Mesenchymal stem cell (in vitro differentiated cells and primary cell): ENCODE data around the gene NOSTRIN.
"Not testable (repeated sequence)": the region's sequence is repeated elsewhere in the genome, so short reads cannot be mapped to it uniquely, and the experiment has no call there.

Source experiments
- DNase-seq: peaks from one replicate; pipeline ENCODE4 v3.0.0-alpha.2; 2013
- H2AFZ ChIP-seq: one replicate; pipeline ENCODE4 v1.6.1; 2013; ENCODE audit warnings: low read depth, mild to moderate bottlenecking, control low read depth, inconsistent platforms, low read length, moderate library complexity
- H2AK5ac ChIP-seq: 2 replicates; pipeline ENCODE4 v1.6.1; 2013; ENCODE audit warnings: low read length, moderate library complexity, mild to moderate bottlenecking, inconsistent platforms; ENCODE audit not compliant: severe bottlenecking
- H2BK120ac ChIP-seq: one replicate; pipeline ENCODE4 v1.6.1; 2013; ENCODE audit warnings: low read depth, mild to moderate bottlenecking, inconsistent platforms, low read length, moderate library complexity
- H2BK12ac ChIP-seq, 2 experiments: one replicate each; pipeline ENCODE4 v1.6.1; 2013; ENCODE audit warnings: inconsistent platforms in 2 of 2, low read length in 2 of 2, mild to moderate bottlenecking in 2 of 2, moderate library complexity in 2 of 2, control low read depth in 1 of 2
- H2BK15ac ChIP-seq: one replicate; pipeline ENCODE4 v1.6.1; 2013; ENCODE audit warnings: mild to moderate bottlenecking, low read depth, inconsistent platforms; ENCODE audit not compliant: poor library complexity, severe bottlenecking
- H2BK5ac ChIP-seq: 2 replicates; pipeline ENCODE4 v1.6.1; 2013; ENCODE audit warnings: low read depth, mild to moderate bottlenecking, low read length, control low read depth, inconsistent platforms; ENCODE audit not compliant: poor library complexity, severe bottlenecking
- H3K14ac ChIP-seq, 2 experiments: one replicate each; pipeline ENCODE4 v1.6.1; 2013; ENCODE audit warnings: inconsistent platforms in 2 of 2, low read length in 2 of 2, control low read depth in 1 of 2, mild to moderate bottlenecking in 1 of 2, moderate library complexity in 1 of 2
- H3K18ac ChIP-seq, 2 experiments: one replicate each; pipeline ENCODE4 v1.6.1; 2013; ENCODE audit warnings: inconsistent platforms in 2 of 2, low read length in 2 of 2, control low read depth in 1 of 2, low read depth in 1 of 2, mild to moderate bottlenecking in 1 of 2
- H3K23ac ChIP-seq, 2 experiments: one replicate each; pipeline ENCODE4 v1.6.1; 2013; ENCODE audit warnings: inconsistent platforms in 2 of 2, low read length in 2 of 2, mild to moderate bottlenecking in 2 of 2, moderate library complexity in 2 of 2, control low read depth in 1 of 2
- H3K27ac ChIP-seq: 2 replicates; pipeline ENCODE4 v1.5.1; 2013; ENCODE audit warnings: mild to moderate bottlenecking, moderate library complexity, low read length, control low read depth, inconsistent platforms; ENCODE audit not compliant: poor library complexity, severe bottlenecking
- H3K27me3 ChIP-seq, 2 experiments: 2 replicates each; pipeline versions ENCODE4 v1.6.1 to v1.7.0; 2013; ENCODE audit warnings: low read length in 2 of 2, mild to moderate bottlenecking in 2 of 2, moderate library complexity in 2 of 2, control low read depth in 1 of 2, inconsistent platforms in 1 of 2; ENCODE audit not compliant: control insufficient read depth in 1 of 2, insufficient read depth in 1 of 2
- H3K36me3 ChIP-seq, 2 experiments: 2 replicates each; pipeline versions ENCODE4 v1.6.1 to v1.7.0; 2013; ENCODE audit warnings: low read length in 2 of 2, control low read depth in 1 of 2, inconsistent platforms in 1 of 2, low read depth in 1 of 2, mild to moderate bottlenecking in 1 of 2; ENCODE audit not compliant: insufficient read depth in 2 of 2, control insufficient read depth in 1 of 2
- H3K4ac ChIP-seq, 2 experiments: one replicate each; pipeline ENCODE4 v1.6.1; 2013; ENCODE audit warnings: inconsistent platforms in 2 of 2, low read length in 2 of 2, mild to moderate bottlenecking in 2 of 2, moderate library complexity in 2 of 2, control low read depth in 1 of 2, low read depth in 1 of 2
- H3K4me1 ChIP-seq: 2 replicates; pipeline ENCODE4 v1.6.1; 2013; ENCODE audit warnings: low read depth, low read length, control low read depth; ENCODE audit not compliant: control insufficient read depth, insufficient read depth
- H3K4me2 ChIP-seq: 2 replicates; pipeline ENCODE4 v1.6.1; 2013; ENCODE audit warnings: low read length, mild to moderate bottlenecking, inconsistent platforms; ENCODE audit not compliant: poor library complexity, severe bottlenecking
- H3K4me3 ChIP-seq, 2 experiments: 2 replicates each; pipeline versions ENCODE4 v1.5.1 to v1.7.0; 2013; ENCODE audit warnings: low read length in 2 of 2, mild to moderate bottlenecking in 2 of 2, control low read depth in 1 of 2, low read depth in 1 of 2; ENCODE audit not compliant: insufficient read depth in 1 of 2
- H3K79me1 ChIP-seq: replicated peaks from 2 replicates; pipeline ENCODE4 v1.6.1; 2013; ENCODE audit warnings: mild to moderate bottlenecking, control low read depth, low read length, inconsistent platforms; ENCODE audit not compliant: poor library complexity, severe bottlenecking
- H3K9ac ChIP-seq: 2 replicates; pipeline ENCODE4 v1.7.0; 2013; ENCODE audit warnings: mild to moderate bottlenecking, low read length, moderate library complexity
- H3K9me3 ChIP-seq: 2 replicates; pipeline ENCODE4 v1.7.0; 2013; ENCODE audit warnings: mild to moderate bottlenecking, low read length; ENCODE audit not compliant: control insufficient read depth
- H4K8ac ChIP-seq: one replicate; pipeline ENCODE4 v1.6.1; 2013; ENCODE audit warnings: inconsistent platforms, mild to moderate bottlenecking, low read length, moderate library complexity
- H4K91ac ChIP-seq: one replicate; pipeline ENCODE4 v1.6.1; 2013; ENCODE audit warnings: mild to moderate bottlenecking, low read length, inconsistent platforms
- WGBS: methylation state at CpG from one replicate; pipeline ENCODE4 v1.1.7; 2013; ENCODE audit warnings: mixed read lengths; 5-methylcytosine and 5-hydroxymethylcytosine counted together

NOSTRIN gene

DNA sequence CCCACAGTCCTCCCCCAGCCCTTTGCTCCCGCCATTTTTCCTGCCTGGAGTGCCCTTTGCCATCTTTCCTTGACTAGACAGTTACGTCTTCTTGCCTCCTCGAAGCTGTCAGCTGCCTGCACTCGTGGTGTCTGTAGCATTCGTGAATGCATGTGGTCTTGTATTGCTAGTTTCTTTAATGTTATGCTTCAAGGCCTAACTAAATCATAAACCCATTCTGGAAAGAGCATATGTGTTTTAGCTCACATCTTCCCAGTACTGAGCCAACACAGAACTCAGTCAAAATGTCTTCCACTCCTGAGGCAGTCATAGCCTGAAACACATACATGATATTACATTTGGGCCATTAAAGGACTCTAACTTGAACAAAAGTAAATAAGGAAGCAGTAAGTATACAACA, 52.2 kb downstream of the NOSTRIN start:
- Histone ChIP-seq H3K4me1 (peaks cover 2% of the 10 kb centered on the region), H2BK5ac (no peak overlapping the region), H2BK120ac (no peak overlapping the region), H3K14ac (no peak overlapping the region), H3K79me1 (peaks cover 1% of the 10 kb centered on the region), H4K91ac (no peak overlapping the region), H3K27ac (no peak overlapping the region), H2AK5ac (no peak overlapping the region), H3K18ac (no peak overlapping the region), H3K9ac (no peak overlapping the region), H2AFZ (no peak overlapping the region), H2BK12ac (no peak overlapping the region), H4K8ac (no peak overlapping the region), H2BK15ac (no peak overlapping the region), H3K27me3 (no peaks in the 10 kb centered on the region), H3K4me2 (no peak overlapping the region), H3K23ac (no peak overlapping the region), H3K4ac (no peak overlapping the region), H3K36me3 (no peaks in the 10 kb centered on the region), H3K4me3 (no peak overlapping the region), H3K9me3 (no peaks in the 10 kb centered on the region)
- 100% methylated on average over 3 of the region's 5 CpGs for WGBS
- no peak for DNase-seq

GRCh38 chr2:168855601-168856000, 53.2 kb downstream of the NOSTRIN start:
- Histone ChIP-seq H3K4me3 (no peak overlapping the region), H2AFZ (no peak overlapping the region), H3K4ac (no peak overlapping the region), H3K27me3 (no peaks in the 10 kb centered on the region), H2BK15ac (no peak overlapping the region), H3K14ac (no peak overlapping the region), H3K36me3 (no peaks in the 10 kb centered on the region), H3K9ac (no peak overlapping the region), H3K4me2 (no peak overlapping the region), H3K27ac (no peak overlapping the region), H3K18ac (no peak overlapping the region), H2BK12ac (no peak overlapping the region), H2AK5ac (no peak overlapping the region), H3K4me1 (peaks cover 2% of the 10 kb centered on the region), H3K23ac (no peak overlapping the region), H2BK5ac (no peak overlapping the region), H4K8ac (no peak overlapping the region), H3K9me3 (no peaks in the 10 kb centered on the region), H4K91ac (no peak overlapping the region), H2BK120ac (no peak overlapping the region), H3K79me1 (peaks cover 1% of the 10 kb centered on the region)
- WGBS: 97% methylated on average over 2 of the region's 3 CpGs
- no peak for DNase-seq

GRCh38 chr2:168858146-168858545, 55.7 kb downstream of the NOSTRIN start:
- no peaks in the 10 kb centered on the region for H3K4me1 ChIP-seq
- no peak overlapping the region for H2AFZ ChIP-seq
- H3K27me3 ChIP-seq: no peaks in the 10 kb centered on the region
- H3K9me3 ChIP-seq: no peaks in the 10 kb centered on the region
- H3K79me1 ChIP-seq: peaks cover 1% of the 10 kb centered on the region
- H3K9ac ChIP-seq: no peak overlapping the region
- H2BK5ac ChIP-seq: no peak overlapping the region
- no peak overlapping the region for H2BK120ac ChIP-seq
- H2BK15ac ChIP-seq: no peak overlapping the region
- H3K36me3 ChIP-seq: no peaks in the 10 kb centered on the region
- H3K4me2 ChIP-seq: no peak overlapping the region
- H3K14ac ChIP-seq: no peak overlapping the region
- no peak overlapping the region for H3K27ac ChIP-seq
- peak; percentile 26 for DNase-seq
- H3K4me3 ChIP-seq: no peak overlapping the region
- H3K18ac ChIP-seq: no peak overlapping the region
- no peak overlapping the region for H3K4ac ChIP-seq
- no peak overlapping the region for H2AK5ac ChIP-seq
- no peak overlapping the region for H4K8ac ChIP-seq
- WGBS: 100% methylated on average over 1 of the region's 2 CpGs
- no peak overlapping the region for H4K91ac ChIP-seq
- H3K23ac ChIP-seq: no peak overlapping the region
- H2BK12ac ChIP-seq: no peak overlapping the region

DNA sequence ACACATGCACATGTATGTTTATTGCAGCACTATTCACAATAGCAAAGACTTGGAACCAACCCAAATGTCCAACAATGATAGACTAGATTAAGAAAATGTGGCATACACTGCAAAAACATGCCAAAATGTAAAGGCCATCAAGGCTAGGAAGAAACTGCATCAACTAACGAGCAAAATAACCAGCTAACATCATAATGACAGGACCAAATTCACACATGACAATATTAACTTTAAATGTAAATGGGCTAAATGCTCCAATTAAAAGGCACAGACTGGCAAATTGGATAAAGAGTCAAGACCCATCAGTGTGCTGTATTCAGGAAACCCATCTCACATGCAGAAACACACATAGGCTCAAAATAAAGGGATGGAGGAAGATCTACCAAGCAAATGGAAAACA, 64.7 kb downstream of the NOSTRIN start:
- WGBS: no CpG with 5 or more reads among the region's 1 CpG
- H3K27me3 ChIP-seq, H3K36me3 ChIP-seq, H4K8ac ChIP-seq, H2AK5ac ChIP-seq, H3K9ac ChIP-seq, H4K91ac ChIP-seq, H2BK12ac ChIP-seq, H3K4me1 ChIP-seq, H3K27ac ChIP-seq, H2BK15ac ChIP-seq, H3K18ac ChIP-seq, H3K79me1 ChIP-seq, H2BK120ac ChIP-seq, H3K23ac ChIP-seq, H2AFZ ChIP-seq, H3K4ac ChIP-seq, DNase-seq, H3K4me3 ChIP-seq, H3K4me2 ChIP-seq, H3K14ac ChIP-seq, H3K9me3 ChIP-seq, H2BK5ac ChIP-seq: not testable (repeated sequence)
